ENCODE measurements around the gene BCKDHB. TPM values are rescaled to one million over a fixed set of nuclear protein-coding genes. Genes with fewer than 3 reads are reported as not detected.

The BCKDHB gene
- total and polyA plus RNA-seq, 10 donors = 6.3 to 16.4 (median 11.0) TPM

DNA sequence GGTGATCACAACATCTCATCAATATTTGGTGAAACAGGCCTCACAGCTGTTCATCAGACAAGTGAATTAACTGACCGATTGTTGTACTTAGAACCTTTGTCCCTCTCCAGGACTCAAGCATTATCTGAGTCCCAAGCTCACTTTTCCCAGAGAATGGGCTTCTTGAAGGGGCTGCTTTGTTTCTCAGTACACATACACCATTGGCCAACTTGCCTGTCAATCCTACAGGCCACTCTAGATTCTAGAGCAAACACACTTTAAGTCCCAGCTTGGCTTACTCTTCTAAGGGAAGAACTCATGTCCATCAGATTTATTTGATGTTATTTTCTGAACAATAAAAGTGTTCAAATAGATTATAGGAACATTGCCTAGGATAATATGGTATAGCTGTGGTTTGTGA is 249.5 kb downstream of the BCKDHB start:
- TF ChIP-seq, protein P1, sequence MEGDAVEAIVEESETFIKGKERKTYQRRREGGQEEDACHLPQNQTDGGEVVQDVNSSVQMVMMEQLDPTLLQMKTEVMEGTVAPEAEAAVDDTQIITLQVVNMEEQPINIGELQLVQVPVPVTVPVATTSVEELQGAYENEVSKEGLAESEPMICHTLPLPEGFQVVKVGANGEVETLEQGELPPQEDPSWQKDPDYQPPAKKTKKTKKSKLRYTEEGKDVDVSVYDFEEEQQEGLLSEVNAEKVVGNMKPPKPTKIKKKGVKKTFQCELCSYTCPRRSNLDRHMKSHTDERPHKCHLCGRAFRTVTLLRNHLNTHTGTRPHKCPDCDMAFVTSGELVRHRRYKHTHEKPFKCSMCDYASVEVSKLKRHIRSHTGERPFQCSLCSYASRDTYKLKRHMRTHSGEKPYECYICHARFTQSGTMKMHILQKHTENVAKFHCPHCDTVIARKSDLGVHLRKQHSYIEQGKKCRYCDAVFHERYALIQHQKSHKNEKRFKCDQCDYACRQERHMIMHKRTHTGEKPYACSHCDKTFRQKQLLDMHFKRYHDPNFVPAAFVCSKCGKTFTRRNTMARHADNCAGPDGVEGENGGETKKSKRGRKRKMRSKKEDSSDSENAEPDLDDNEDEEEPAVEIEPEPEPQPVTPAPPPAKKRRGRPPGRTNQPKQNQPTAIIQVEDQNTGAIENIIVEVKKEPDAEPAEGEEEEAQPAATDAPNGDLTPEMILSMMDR (IDR thresholded peaks at IDR 0.05 in 8 of 11, conservative IDR thresholded peaks at IDR 0.05 in 3 of 11) = no peak
- TF ChIP-seq POLR2AphosphoS5 (IDR thresholded peaks at IDR 0.05) = no peak
- TF ChIP-seq POLR2A (IDR thresholded peaks at IDR 0.05) = no peak
- Histone ChIP-seq H3K36me3 (no peaks in the 10 kb centered on the region), H3K27me3 (replicated peaks in 1 of 7) (no peaks in the 10 kb centered on the region), H3K4me1 (no peaks in the 10 kb centered on the region), H3K9me3 (no peaks in the 10 kb centered on the region), H3K4me3 (no peak overlapping the region), H3K27ac (no peak overlapping the region)
- 88 to 97% (median 94%) methylated on average over 1 of the region's 1 CpG for WGBS, 5 donors
- no peak for DNase-seq
- intact Hi-C loops (cut with DNase I; ENCODE audit: low total_unique reads) = no loop called here

DNA sequence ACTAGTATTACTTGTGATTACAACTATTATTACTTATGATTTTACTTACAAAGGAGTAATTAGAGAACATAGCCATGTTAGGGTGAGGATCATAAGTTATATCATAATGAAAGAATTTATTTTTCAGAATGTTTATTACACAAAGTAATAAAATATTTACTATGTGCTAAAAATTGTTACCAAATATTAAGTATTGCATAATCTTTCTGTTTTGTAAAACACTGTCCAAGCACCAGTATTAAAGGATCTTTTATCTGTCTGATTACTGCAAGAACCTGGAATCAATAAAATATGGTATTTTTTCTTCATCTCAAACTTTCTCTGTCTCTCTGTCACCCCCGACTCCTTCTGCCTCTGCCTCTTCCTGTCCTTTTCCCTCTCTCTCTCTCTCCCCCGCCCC is 250.1 kb downstream of the BCKDHB start:
- TF ChIP-seq, protein P1 (IDR thresholded peaks at IDR 0.05 in 8 of 11, conservative IDR thresholded peaks at IDR 0.05 in 3 of 11) = no peak
- TF ChIP-seq POLR2A (IDR thresholded peaks at IDR 0.05) (no peak), POLR2AphosphoS5 (IDR thresholded peaks at IDR 0.05) (no peak)
- no peak overlapping the region for H3K4me3 ChIP-seq
- H3K9me3 ChIP-seq = no peaks in the 10 kb centered on the region
- DNase-seq = no peak
- H3K27me3 ChIP-seq (replicated peaks in 1 of 7) = no peaks in the 10 kb centered on the region
- H3K4me1 ChIP-seq = no peaks in the 10 kb centered on the region
- H3K27ac ChIP-seq = no peak overlapping the region
- no peaks in the 10 kb centered on the region for H3K36me3 ChIP-seq
- intact Hi-C loops (cut with DNase I; ENCODE audit: low total_unique reads) = no loop called here
- WGBS, 5 donors = 53 to 86% (median 75%) methylated on average over 2 of the region's 2 CpGs

DNA sequence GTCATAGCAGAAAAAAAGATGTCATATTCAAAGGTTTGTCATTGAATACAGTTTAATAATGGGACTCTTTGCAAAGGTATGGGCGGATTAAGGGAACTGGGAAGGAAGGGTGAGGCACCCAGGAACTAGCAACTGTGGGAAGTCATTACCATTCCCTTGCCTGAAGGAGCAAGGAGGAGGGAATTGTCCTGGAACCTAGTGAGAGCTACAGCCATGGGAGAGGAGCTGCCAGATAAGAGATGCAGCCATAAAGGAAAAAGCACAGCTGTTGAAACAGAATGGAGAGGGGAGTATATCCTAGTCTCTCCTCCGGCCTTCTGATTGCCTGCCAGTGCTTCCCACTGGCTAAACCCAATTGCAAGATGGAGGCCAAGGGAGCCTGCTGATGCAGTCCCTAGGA is 250.6 kb downstream of the BCKDHB start:
- intact Hi-C loops (cut with DNase I; ENCODE audit: low total_unique reads) = no loop called here
- H3K4me1 ChIP-seq = no peaks in the 10 kb centered on the region
- H3K9me3 ChIP-seq = no peaks in the 10 kb centered on the region
- no peaks in the 10 kb centered on the region for H3K36me3 ChIP-seq
- no peak for TF ChIP-seq POLR2AphosphoS5 (IDR thresholded peaks at IDR 0.05)
- TF ChIP-seq POLR2A (IDR thresholded peaks at IDR 0.05) = no peak
- TF ChIP-seq, protein P1 (IDR thresholded peaks at IDR 0.05 in 8 of 11, conservative IDR thresholded peaks at IDR 0.05 in 3 of 11) = no peak
- no peak for DNase-seq
- H3K27ac ChIP-seq = no peak overlapping the region
- H3K4me3 ChIP-seq = no peak overlapping the region
- 86 to 91% (median 88%) methylated on average over 2 of the region's 2 CpGs for WGBS, 5 donors
- no peaks in the 10 kb centered on the region for H3K27me3 ChIP-seq (replicated peaks in 1 of 7)

DNA sequence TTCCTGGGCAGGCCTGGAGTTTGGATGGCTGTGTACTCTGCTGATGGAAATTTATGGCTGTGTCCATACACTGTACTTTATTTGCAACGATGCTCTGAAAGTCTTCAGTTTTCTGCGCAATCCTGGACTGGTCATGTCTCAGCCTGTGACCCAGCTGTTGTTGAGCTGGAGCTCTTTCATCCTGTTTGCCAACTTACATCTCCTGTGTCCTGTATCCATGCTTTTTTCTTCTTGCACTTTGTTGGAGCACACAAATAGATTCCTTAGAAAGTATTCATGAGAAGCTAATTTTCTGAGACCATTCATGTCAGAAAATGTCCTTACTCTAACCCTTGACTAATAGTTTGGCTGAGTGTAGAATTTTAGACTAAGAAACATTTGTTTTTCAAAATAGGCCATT is 251.2 kb downstream of the BCKDHB start:
- H3K9me3 ChIP-seq = no peaks in the 10 kb centered on the region
- no peaks in the 10 kb centered on the region for H3K36me3 ChIP-seq
- TF ChIP-seq POLR2AphosphoS5 (IDR thresholded peaks at IDR 0.05) (no peak), POLR2A (IDR thresholded peaks at IDR 0.05) (no peak)
- TF ChIP-seq, protein P1 (IDR thresholded peaks at IDR 0.05 in 8 of 11, conservative IDR thresholded peaks at IDR 0.05 in 3 of 11) = no peak
- no peaks in the 10 kb centered on the region for H3K27me3 ChIP-seq (replicated peaks in 1 of 7)
- no peak overlapping the region for H3K4me3 ChIP-seq
- intact Hi-C loops (cut with DNase I; ENCODE audit: low total_unique reads) = no loop called here
- WGBS, 5 donors = 90 to 92% (median 90%) methylated on average over 2 of the region's 2 CpGs
- no peak overlapping the region for H3K27ac ChIP-seq
- DNase-seq = no peak
- no peaks in the 10 kb centered on the region for H3K4me1 ChIP-seq
